Stimulated activated CD8-positive, alpha-beta memory T cell treated with anti-CD3 and anti-CD28 coated beads, Interleukin-15, amount 100 ng/mL, for 24 hours (primary cell): Measurements from ENCODE around the gene KRTCAP3.

Experiments used
- DNase-seq: peaks from one replicate; pipeline ENCODE4 v3.0.0-alpha.2; 2020; ENCODE audit warnings: low read depth

KRTCAP3 gene

GRCh38 chr2:27441226-27441926 lies 805 bp upstream of the KRTCAP3 start:
- no peak for DNase-seq

DNA sequence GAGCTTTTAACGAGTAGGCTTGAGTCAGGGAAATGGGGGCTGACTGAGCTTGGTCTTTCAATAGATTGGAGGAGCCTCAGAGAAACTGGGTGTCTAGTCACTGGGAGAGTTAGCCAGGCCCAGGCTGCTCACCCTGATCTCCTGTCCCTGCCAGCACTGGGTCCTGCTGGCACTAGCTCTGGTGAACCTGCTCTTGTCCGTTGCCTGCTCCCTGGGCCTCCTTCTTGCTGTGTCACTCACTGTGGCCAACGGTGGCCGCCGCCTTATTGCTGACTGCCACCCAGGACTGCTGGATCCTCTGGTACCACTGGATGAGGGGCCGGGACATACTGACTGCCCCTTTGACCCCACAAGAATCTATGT lies 720 bp downstream of the KRTCAP3 start:
- no peak for DNase-seq

GRCh38 chr2:27445155-27445554 lies 3.0 kb downstream of the KRTCAP3 start:
- no peak for DNase-seq

GRCh38 chr2:27445615-27446014 lies 3.4 kb downstream of the KRTCAP3 start:
- no peak for DNase-seq

DNA sequence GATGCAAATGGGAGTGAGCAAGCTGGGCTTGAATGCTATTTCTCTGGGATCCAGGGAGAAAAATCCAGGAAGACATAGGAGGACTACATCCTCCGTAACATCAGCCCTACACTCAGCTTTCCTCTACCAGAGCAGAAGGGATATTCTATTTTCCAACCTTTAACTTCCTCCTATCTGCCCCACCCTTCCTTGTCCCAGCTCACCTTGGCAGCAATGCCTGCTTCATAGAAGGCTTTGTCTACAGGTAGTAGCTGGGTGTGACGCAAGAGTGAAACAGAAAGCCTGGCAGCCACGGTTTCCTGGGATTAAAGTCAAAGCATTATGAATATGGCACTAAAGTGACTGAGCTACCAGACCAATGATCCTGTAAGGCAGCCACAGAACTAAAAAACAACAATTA lies 3.9 kb downstream of the KRTCAP3 start:
- DNase-seq: no peak

- no peak for DNase-seq
These were observed 6.2 kb downstream of the KRTCAP3 start for GRCh38 chr2:27448381-27448780.

GRCh38 chr2:27451095-27451494 lies 8.9 kb downstream of the KRTCAP3 start:
- no peak for DNase-seq

DNA sequence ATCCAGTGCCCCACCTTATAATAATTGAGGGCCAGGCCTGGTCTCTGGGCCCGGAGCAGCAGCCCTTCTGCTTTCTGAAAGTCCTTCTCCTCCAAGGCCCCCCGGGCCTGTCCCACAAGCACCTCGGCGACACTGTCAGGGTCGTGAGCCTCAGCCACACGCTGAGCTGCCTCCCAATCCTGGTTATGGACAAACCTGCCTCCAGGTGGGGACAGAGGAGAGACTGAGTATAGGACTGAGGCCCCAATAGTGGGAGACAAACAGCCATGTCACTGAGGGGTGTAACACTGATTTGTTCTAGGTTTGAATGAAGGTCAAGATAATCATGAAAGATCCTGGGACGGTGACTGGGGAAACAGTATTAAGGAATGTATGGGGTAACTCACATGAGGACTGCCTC lies 11.8 kb downstream of the KRTCAP3 start:
- no peak for DNase-seq

GRCh38 chr2:27461118-27461517 lies 18.9 kb downstream of the KRTCAP3 start:
- no peak for DNase-seq

- DNase-seq: no peak
These were observed 22.3 kb downstream of the KRTCAP3 start for GRCh38 chr2:27464443-27464842.

- DNase-seq: no peak
These were observed 29.8 kb downstream of the KRTCAP3 start for GRCh38 chr2:27471961-27472360.

GRCh38 chr2:27485496-27485895 lies 43.3 kb downstream of the KRTCAP3 start:
- no peak for DNase-seq

GRCh38 chr2:27489118-27489497 lies 46.9 kb downstream of the KRTCAP3 start:
- DNase-seq: no peak

DNA sequence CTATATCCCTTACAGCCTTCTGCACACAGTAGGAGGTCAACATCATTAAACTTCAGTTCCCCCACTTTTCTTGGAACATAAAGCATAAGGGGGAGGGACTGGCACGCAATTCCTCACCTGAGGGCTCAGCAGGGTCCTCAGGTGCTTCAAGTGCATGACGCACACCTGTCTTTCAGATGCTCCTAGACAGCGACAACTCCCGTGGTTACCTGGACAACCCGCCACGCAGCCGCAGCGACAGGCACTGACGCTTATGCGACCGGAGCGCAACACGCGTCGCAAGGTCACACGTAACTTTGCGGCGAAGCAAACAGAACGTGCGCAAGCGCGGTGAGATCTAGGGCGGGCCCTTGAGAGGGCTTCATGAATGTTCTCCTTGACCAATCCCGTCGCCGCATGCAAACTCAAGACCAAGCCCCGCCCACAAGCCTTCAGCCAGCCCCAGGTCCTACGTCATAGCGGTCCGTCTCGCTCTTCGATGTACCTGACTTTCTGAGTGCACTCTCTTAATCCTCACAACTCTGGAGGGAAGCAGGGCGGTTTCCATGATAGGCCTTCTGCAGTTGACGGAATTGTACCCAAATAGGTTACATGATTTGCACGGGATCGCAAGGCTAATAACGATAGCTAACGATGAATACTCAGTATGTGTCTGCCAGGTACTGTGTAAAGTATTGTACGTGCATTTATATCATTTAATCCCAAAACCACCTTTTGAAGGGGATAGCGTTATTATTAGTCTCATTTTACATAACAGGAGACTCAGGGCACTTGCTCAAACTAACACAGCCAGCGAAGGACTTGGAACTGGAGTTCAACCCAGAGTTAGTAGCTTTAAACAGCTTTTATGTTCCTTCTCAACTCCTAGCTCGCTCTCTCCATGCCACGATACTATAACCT lies 47.6 kb downstream of the KRTCAP3 start, which contains the start of gene IFT172:
Gene IFT172, minus strand, starts transcription at position 246 of the 900 bp plus-strand sequence. Its CDS starts 90 bp downstream, at position 156.
- DNase-seq: peak; percentile 89

DNA sequence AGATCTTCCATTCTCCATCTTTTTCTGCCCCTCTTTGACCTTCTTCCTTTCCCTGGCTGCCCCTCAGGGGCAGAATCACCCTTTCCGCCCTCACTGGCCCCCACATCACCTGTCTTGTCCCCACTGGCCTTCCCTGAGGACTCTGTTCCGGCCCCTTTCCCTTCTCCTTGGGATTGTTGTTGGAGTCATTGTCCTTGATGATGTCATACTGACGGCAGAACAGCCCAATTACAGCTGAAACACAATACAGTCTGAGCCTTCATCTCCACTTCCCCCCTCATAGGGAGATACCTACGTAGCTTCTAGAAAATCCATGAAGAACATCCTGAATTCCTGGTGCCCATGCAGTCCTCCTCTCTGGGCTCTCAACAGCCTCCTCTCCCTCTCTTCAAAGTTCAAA lies 50.4 kb downstream of the KRTCAP3 start:
- no peak for DNase-seq

- no peak for DNase-seq
These were observed 51.7 kb downstream of the KRTCAP3 start for GRCh38 chr2:27493948-27494283.
